ENCODE measurements around the gene ABCA4. TPM values are rescaled to one million over a fixed set of nuclear protein-coding genes. Genes with fewer than 3 reads are reported as not detected.

Gene ABCA4
- total RNA-seq, 6 donors from 2014 or later = under 0.01 to 1.3 (median 0.53) TPM

DNA sequence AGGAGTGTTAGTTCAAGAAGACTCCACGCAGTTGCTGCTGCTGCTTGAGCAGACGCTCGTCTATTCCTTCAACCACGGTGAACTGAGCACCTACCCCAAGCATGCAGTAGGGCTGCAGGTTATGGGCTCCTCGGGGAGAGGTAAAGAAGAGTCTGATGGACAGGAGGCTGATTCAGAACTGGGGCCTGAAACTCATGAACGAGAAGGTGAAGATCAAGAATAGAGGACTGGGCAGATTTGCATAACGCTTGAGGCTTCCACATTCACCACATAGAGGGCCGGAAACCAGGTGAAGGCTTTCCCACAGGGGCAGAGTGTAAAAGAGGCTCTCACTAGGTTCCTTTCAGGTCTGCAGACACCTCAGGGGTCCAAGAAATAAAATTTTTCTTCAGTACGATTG, 9.1 kb downstream of the ABCA4 start:
- no peak overlapping the region for H3K27ac ChIP-seq
- DNase-seq = no peak
- no peaks in the 10 kb centered on the region for H3K36me3 ChIP-seq
- no peaks in the 10 kb centered on the region for H3K27me3 ChIP-seq
- no peaks in the 10 kb centered on the region for H3K9me3 ChIP-seq
- no peaks in the 10 kb centered on the region for H3K4me1 ChIP-seq
- 82 to 92% methylated on average over 9 of the region's 9 CpGs for WGBS, 2 donors
- ATAC-seq (ENCODE audit: low FRiP score in 2 of 2) = no peak
- no peak overlapping the region for H3K4me3 ChIP-seq
- TF ChIP-seq POLR2A (IDR thresholded peaks at IDR 0.05) = no peak
- TF ChIP-seq EP300 (IDR thresholded peaks at IDR 0.05) = no peak
- no peak for TF ChIP-seq POLR2AphosphoS5 (IDR thresholded peaks at IDR 0.05)
- TF ChIP-seq, protein P1, sequence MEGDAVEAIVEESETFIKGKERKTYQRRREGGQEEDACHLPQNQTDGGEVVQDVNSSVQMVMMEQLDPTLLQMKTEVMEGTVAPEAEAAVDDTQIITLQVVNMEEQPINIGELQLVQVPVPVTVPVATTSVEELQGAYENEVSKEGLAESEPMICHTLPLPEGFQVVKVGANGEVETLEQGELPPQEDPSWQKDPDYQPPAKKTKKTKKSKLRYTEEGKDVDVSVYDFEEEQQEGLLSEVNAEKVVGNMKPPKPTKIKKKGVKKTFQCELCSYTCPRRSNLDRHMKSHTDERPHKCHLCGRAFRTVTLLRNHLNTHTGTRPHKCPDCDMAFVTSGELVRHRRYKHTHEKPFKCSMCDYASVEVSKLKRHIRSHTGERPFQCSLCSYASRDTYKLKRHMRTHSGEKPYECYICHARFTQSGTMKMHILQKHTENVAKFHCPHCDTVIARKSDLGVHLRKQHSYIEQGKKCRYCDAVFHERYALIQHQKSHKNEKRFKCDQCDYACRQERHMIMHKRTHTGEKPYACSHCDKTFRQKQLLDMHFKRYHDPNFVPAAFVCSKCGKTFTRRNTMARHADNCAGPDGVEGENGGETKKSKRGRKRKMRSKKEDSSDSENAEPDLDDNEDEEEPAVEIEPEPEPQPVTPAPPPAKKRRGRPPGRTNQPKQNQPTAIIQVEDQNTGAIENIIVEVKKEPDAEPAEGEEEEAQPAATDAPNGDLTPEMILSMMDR (IDR thresholded peaks at IDR 0.05) = no peak

DNA sequence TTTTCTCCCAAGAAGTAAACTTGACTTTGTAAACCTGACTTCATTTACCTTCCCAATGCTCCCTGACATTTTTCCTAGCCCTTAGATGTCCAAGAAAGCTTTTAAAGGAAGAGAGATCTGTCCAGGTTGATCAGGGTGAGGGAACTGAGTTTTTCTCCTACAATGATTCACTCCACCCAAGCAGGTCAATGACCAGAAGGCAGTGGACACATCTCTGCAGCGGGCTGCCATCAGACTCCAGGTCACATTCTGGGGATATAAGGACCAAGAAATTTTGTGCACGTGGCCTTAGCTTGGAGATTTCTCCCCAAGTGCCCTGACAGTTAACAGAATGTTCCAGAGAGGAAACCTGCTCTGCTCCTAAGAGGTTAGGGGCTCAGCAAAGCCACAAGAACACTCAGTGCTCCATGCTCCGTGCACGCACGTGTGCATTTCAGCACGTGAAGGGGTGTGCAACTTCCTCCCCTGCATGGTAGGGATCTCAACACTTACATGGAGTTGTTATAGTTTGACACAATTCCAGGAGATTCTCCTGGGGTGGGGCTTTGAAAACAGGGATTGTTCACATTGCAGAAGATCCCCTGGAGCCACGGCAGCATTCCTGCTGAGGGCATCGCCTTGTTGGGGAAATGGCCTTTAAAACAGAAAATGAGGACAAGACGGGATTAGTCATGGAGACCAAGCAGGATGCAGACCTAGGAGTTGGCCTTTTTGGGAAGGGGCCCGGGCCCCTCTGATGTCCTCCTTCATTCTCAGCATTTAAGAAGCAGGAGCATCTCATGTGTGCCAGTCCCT, 9.8 kb downstream of the ABCA4 start:
- WGBS, 2 donors = 87 to 91% methylated on average over 10 of the region's 10 CpGs
- no peak for ATAC-seq (ENCODE audit: low FRiP score in 2 of 2)
- no peaks in the 10 kb centered on the region for H3K36me3 ChIP-seq

GRCh38 chr1:94110021-94110761, 10.8 kb downstream of the ABCA4 start:
- WGBS, 2 donors = 68 to 77% methylated on average over 3 to 4 of the region's 4 CpGs

More for the DNA sequence above, 9.8 kb downstream of the ABCA4 start:
- Histone ChIP-seq H3K27ac (no peak overlapping the region), H3K4me1 (no peaks in the 10 kb centered on the region), H3K27me3 (no peaks in the 10 kb centered on the region), H3K9me3 (no peaks in the 10 kb centered on the region), H3K4me3 (no peak overlapping the region)
- no peak for DNase-seq
- TF ChIP-seq, protein P1 (IDR thresholded peaks at IDR 0.05) = no peak
- TF ChIP-seq POLR2A (IDR thresholded peaks at IDR 0.05) (no peak), EP300 (IDR thresholded peaks at IDR 0.05) (no peak), POLR2AphosphoS5 (IDR thresholded peaks at IDR 0.05) (no peak)

DNA sequence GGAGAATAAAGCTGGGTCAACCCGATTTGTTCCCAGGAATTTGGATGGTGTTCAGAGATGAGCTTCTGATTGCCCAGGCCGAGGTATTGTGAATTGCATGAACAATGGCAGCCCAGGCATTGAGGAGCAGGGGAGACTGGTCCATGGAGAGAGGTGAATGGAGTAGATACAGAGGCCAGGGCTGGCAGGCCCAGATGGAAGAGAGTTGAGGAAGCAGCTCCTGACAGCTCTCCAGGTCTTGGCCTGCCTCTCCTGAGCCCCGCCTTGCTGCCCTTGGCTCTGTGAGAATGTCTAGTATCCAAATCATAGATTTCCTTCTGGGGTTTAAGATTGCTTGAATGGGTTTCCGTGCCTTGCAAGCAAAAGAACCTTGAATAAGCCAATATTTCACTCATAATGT, 11.5 kb downstream of the ABCA4 start:
- Histone ChIP-seq H3K27me3 (no peaks in the 10 kb centered on the region), H3K27ac (no peak overlapping the region), H3K4me1 (no peaks in the 10 kb centered on the region), H3K9me3 (no peaks in the 10 kb centered on the region), H3K36me3 (no peaks in the 10 kb centered on the region), H3K4me3 (no peak overlapping the region)
- WGBS, 2 donors = 69 to 72% methylated on average over 4 of the region's 4 CpGs
- no peak for TF ChIP-seq POLR2AphosphoS5 (IDR thresholded peaks at IDR 0.05)
- no peak for TF ChIP-seq POLR2A (IDR thresholded peaks at IDR 0.05)
- TF ChIP-seq, protein P1 (IDR thresholded peaks at IDR 0.05) = no peak
- TF ChIP-seq EP300 (IDR thresholded peaks at IDR 0.05) = no peak
- ATAC-seq (ENCODE audit: low FRiP score in 2 of 2) (no peak), DNase-seq (no peak)

More at GRCh38 chr1:94110021-94110761, 10.8 kb downstream of the ABCA4 start:
- H3K27me3 ChIP-seq = no peaks in the 10 kb centered on the region
- no peaks in the 10 kb centered on the region for H3K9me3 ChIP-seq
- no peak for ATAC-seq (ENCODE audit: low FRiP score in 2 of 2)
- no peaks in the 10 kb centered on the region for H3K36me3 ChIP-seq
- H3K4me1 ChIP-seq = no peaks in the 10 kb centered on the region
- no peak overlapping the region for H3K4me3 ChIP-seq
- no peak for DNase-seq
- TF ChIP-seq EP300 (IDR thresholded peaks at IDR 0.05) (no peak), POLR2A (IDR thresholded peaks at IDR 0.05) (no peak), POLR2AphosphoS5 (IDR thresholded peaks at IDR 0.05) (no peak)
- TF ChIP-seq, protein P1 (IDR thresholded peaks at IDR 0.05) = no peak
- H3K27ac ChIP-seq = no peak overlapping the region
